K562 (cell line): Measurements from ENCODE around the gene ZNF143. TPM values are rescaled to one million over a fixed set of nuclear protein-coding genes. Genes with fewer than 3 reads are reported as not detected.

ENCODE experiments used
- BACH1 ChIP-seq: fragments of 200-800 bp; sonication (Bioruptor generic); IDR thresholded peaks from 2 replicates; pipeline ENCODE4 v1.6.1; 2016; ENCODE audit warnings: missing genetic modification characterization, missing compliant biosample characterization
- MGA ChIP-seq: fragments of 450-650 bp; IDR thresholded peaks from 2 replicates; pipeline ENCODE4 v1.6.1; 2016; ENCODE audit warnings: mild to moderate bottlenecking, moderate library complexity
- PHTF2 ChIP-seq: fragments of 250-450 bp; sonication (Bioruptor Pico); IDR thresholded peaks from 2 replicates; pipeline ENCODE4 v1.5.0; 2021; ENCODE audit warnings: mild to moderate bottlenecking
- PKNOX1 ChIP-seq: fragments of 450-650 bp; IDR thresholded peaks from 2 replicates; pipeline ENCODE4 v1.6.1; 2016
- POLR2G ChIP-seq: fragments of 200-400 bp; formaldehyde crosslinking; IDR thresholded peaks from 2 replicates; pipeline ENCODE4 v1.6.1; 2017; ENCODE audit warnings: low read depth, mild to moderate bottlenecking, antibody characterized with exemption, low read length, moderate library complexity
- RFX1 ChIP-seq: fragments of 450-650 bp; IDR thresholded peaks from 2 replicates; pipeline ENCODE4 v1.6.1; 2016; ENCODE audit warnings: mild to moderate bottlenecking, moderate library complexity
- ZNF280A ChIP-seq: fragments of 450-650 bp; IDR thresholded peaks from 2 replicates; pipeline ENCODE4 v1.6.1; 2018; ENCODE audit warnings: mild to moderate bottlenecking, low read depth; ENCODE audit not compliant: partially characterized antibody
- ZNF436 ChIP-seq: fragments of 250-450, 450-650 bp; sonication (Bioruptor Pico); formaldehyde crosslinking; IDR thresholded peaks from 2 replicates; pipeline ENCODE4 v1.7.0; 2020; ENCODE audit warnings: mild to moderate bottlenecking
- ZNF699 ChIP-seq: fragments of 250-450 bp; sonication (Bioruptor Pico); IDR thresholded peaks from 2 replicates; pipeline ENCODE4 v1.8.0; 2021; ENCODE audit warnings: mild to moderate bottlenecking, moderate library complexity; ENCODE audit not compliant: insufficient replicate concordance
- polyA plus RNA-seq, 8 experiments: library from polyadenylated mRNA; depleted of rRNA in 4 of 8; stranded (reverse) in 5 of 8; unstranded in 3 of 8; fragments of >200 nt; fragmentation: Nextera tagmentation in 2 of 8; fragmentation: Illumina TruSeq in 1 of 8; extraction: Ambion mirVana in 2 of 8; extraction: Trizol in 1 of 8; gene quantifications; 2 replicates each; pipeline versions ENCODE4 v1.2.1 to v1.2.3, GENCODE V29; 2011 to 2014; ENCODE audit warnings: inconsistent platforms in 1 of 8, missing spikeins in 1 of 8
- total RNA-seq, 7 experiments: library from RNA; depleted of rRNA in 6 of 7; stranded (reverse); fragments of >200 nt in 6 of 7; fragmentation: Illumina TruSeq in 2 of 7; extraction: Trizol in 2 of 7; gene quantifications; 2 replicates each; pipeline versions ENCODE4 v1.2.1 to v1.2.3, GENCODE V29; 2011 to 2021; ENCODE audit warnings: low replicate concordance in 1 of 7

The ZNF143 gene
- total and polyA plus RNA-seq, 9 of the 15 experiments (the other 6 are each of a cell fraction or from before 2014, with no cell fraction given), result 18.4 to 58.5 (median 27.1) TPM

GRCh38 chr11:9460322-9461062 lies at the start of gene ZNF143 (continued):
- TF ChIP-seq PKNOX1 (peak; percentile 100), ZNF436 (CRISPR knock-in tag) (no peak), BACH1 (tag) (no peak), PHTF2 (CRISPR knock-in tag) (no peak), MGA (peak; percentile 52), POLR2G (peak; percentile 78), ZNF699 (no peak), RFX1 (no peak), ZNF280A (no peak)
